B cell (primary cell): Measurements from ENCODE around the gene MEGF8. TPM values are rescaled to one million over a fixed set of nuclear protein-coding genes. Genes with fewer than 3 reads are reported as not detected.

Experiments
- ATAC-seq: fragments of 200-7000 bp; cut with Tn5 transposase; one replicate; pipeline ENCODE4 v1.10.0; 2021; ENCODE audit warnings: low read depth, mild to moderate bottlenecking, moderate number of reproducible peaks, moderate library complexity
- CTCF ChIA-PET: fragments of 350-600 bp; sonication (Branson Sonifier 250); formaldehyde crosslinking; loops from one replicate; lab custom pipeline; 2021; ENCODE audit warnings: antibody characterized with exemption, inconsistent platforms; lab: Charles Lee
- POLR2A ChIA-PET: fragments of 350-600 bp; sonication (Branson Sonifier 250); formaldehyde crosslinking; loops from one replicate; lab custom pipeline; 2021; ENCODE audit warnings: antibody characterized with exemption; lab: Charles Lee
- DNase-seq: peaks from one replicate; pipeline ENCODE4 v3.0.0; 2013
- H2AFZ ChIP-seq: 2 replicates; pipeline ENCODE4 v1.6.1; 2012; ENCODE audit warnings: mild to moderate bottlenecking, low read depth, low read length; ENCODE audit not compliant: insufficient read depth, poor library complexity, severe bottlenecking
- H3K27ac ChIP-seq, 2 donors: 1 replicate in 1 of 2; 2 replicates in 1 of 2; pipeline ENCODE4 v1.5.1; 2012 to 2013; ENCODE audit warnings: low read length in 2 of 2, mild to moderate bottlenecking in 2 of 2, moderate library complexity in 1 of 2
- H3K27me3 ChIP-seq, 4 experiments: fragments of 200-600 bp in 1 of 4; sonication (generic) in 1 of 4; replicated peaks in 1 of 4; 1 replicate in 2 of 4; 2 replicates in 2 of 4; pipeline versions ENCODE4 v1.6.1 to v1.7.0; 2013 to 2016; ENCODE audit warnings: low read length in 3 of 4, mild to moderate bottlenecking in 2 of 4, mixed read lengths in 1 of 4, moderate library complexity in 1 of 4; ENCODE audit not compliant: insufficient read depth in 4 of 4, control insufficient read depth in 3 of 4; ENCODE audit errors: control extremely low read depth in 1 of 4
- H3K36me3 ChIP-seq, 2 experiments: replicated peaks in 1 of 2; 1 replicate in 1 of 2; 2 replicates in 1 of 2; pipeline versions ENCODE4 v1.6.1 to v1.7.1; 2013; ENCODE audit warnings: low read length in 1 of 2; ENCODE audit not compliant: insufficient read depth in 2 of 2, control insufficient read depth in 1 of 2; ENCODE audit errors: control extremely low read depth in 1 of 2, extremely low read depth in 1 of 2
- H3K4me1 ChIP-seq, 2 donors: fragments of 200-600 bp in 1 of 2; sonication (generic) in 1 of 2; 1 replicate in 1 of 2; 2 replicates in 1 of 2; pipeline versions ENCODE4 v1.5.1 to v1.6.1; 2013 to 2017; ENCODE audit warnings: low read length in 2 of 2; ENCODE audit not compliant: control insufficient read depth in 2 of 2, insufficient read depth in 2 of 2
- H3K4me2 ChIP-seq: replicated peaks from 2 replicates; pipeline ENCODE3; 2012; ENCODE audit warnings: mild to moderate bottlenecking, low read depth, low read length; ENCODE audit not compliant: poor library complexity, severe bottlenecking
- H3K4me3 ChIP-seq, 5 experiments: fragments of 200-600 bp in 1 of 5; sonication (generic) in 1 of 5; 1 replicate in 3 of 5; 2 replicates in 2 of 5; pipeline versions ENCODE4 v1.5.1 to v1.7.0; 2011 to 2016; ENCODE audit warnings: low read length in 4 of 5, mild to moderate bottlenecking in 4 of 5, low read depth in 2 of 5, control low read depth in 1 of 5, moderate library complexity in 1 of 5; ENCODE audit not compliant: insufficient read depth in 1 of 5; ENCODE audit errors: control extremely low read depth in 1 of 5, extremely low read depth in 1 of 5
- H3K79me2 ChIP-seq: fragments of 200-600 bp; sonication (generic); one replicate; pipeline ENCODE4 v1.6.0; 2016; ENCODE audit warnings: low read length; ENCODE audit not compliant: control insufficient read depth, insufficient read depth
- H3K9ac ChIP-seq: fragments of 200-600 bp; sonication (generic); 2 replicates; pipeline ENCODE4 v1.6.1; 2017; ENCODE audit warnings: mild to moderate bottlenecking, low read length, moderate library complexity
- H3K9me3 ChIP-seq, 3 donors: one replicate each; pipeline versions ENCODE4 v1.6.1 to v1.7.1; 2013; ENCODE audit warnings: low read length in 2 of 3; ENCODE audit not compliant: control insufficient read depth in 2 of 3, insufficient read depth in 1 of 3; ENCODE audit errors: control extremely low read depth in 1 of 3
- H4K20me1 ChIP-seq: 2 replicates; pipeline ENCODE4 v1.6.0; 2012; ENCODE audit warnings: mild to moderate bottlenecking, low read length; ENCODE audit not compliant: insufficient read depth, control insufficient read depth, poor library complexity, severe bottlenecking
- H3K27ac Mint-ChIP-seq: one replicate; pipeline ENCODE4 v1.8.0; 2021; ENCODE audit warnings: mixed read lengths
- H3K27me3 Mint-ChIP-seq: one replicate; pipeline ENCODE4 v1.8.0; 2021; ENCODE audit warnings: mixed read lengths
- H3K4me1 Mint-ChIP-seq: one replicate; pipeline ENCODE4 v1.8.0; 2021; ENCODE audit warnings: mixed read lengths
- H3K4me3 Mint-ChIP-seq: one replicate; pipeline ENCODE4 v1.8.0; 2021; ENCODE audit warnings: mixed read lengths
- H3K9me3 Mint-ChIP-seq: one replicate; pipeline ENCODE4 v1.8.0; 2022; ENCODE audit warnings: mixed read lengths; ENCODE audit not compliant: insufficient read depth
- EZH2 ChIP-seq: IDR thresholded peaks from 2 replicates; pipeline ENCODE4 v1.6.1; 2012; ENCODE audit warnings: borderline replicate concordance, low read depth, mild to moderate bottlenecking, moderate library complexity, low read length; ENCODE audit not compliant: insufficient read depth, poor library complexity, severe bottlenecking
- WGBS: methylation state at CpG from one replicate; pipeline ENCODE4 v1.1.5; 2013; ENCODE audit warnings: missing lambda C conversion rate; ENCODE audit not compliant: insufficient coverage; 5-methylcytosine and 5-hydroxymethylcytosine counted together
- intact Hi-C: fragments of 100-400 bp; cut with micrococcal nuclease; formaldehyde crosslinking; loops from one replicate; pipeline ENCODE4 v1.10.0; 2022
- polyA plus RNA-seq: library from polyadenylated mRNA; depleted of rRNA; stranded (reverse); fragments of >200 nt; gene quantifications from 2 replicates; pipeline ENCODE4 v1.2.3, GENCODE V29; 2012
- total RNA-seq, 2 donors: library from RNA; stranded (reverse); fragments of 120-200 nt in 1 of 2; gene quantifications; 1 replicate in 1 of 2; 2 replicates in 1 of 2; pipeline versions ENCODE4 v1.2.3 to v1.2.4, GENCODE V29; 2013 to 2022
- TF ChIP-seq, protein P1 (sequence below): fragments of 200-600 bp; IDR thresholded peaks from one replicate; pipeline ENCODE4 v1.8.0; 2022; ENCODE audit warnings: antibody characterized with exemption, mild to moderate bottlenecking

Gene MEGF8
- total and polyA plus RNA-seq, 2 donors (not counting 1 experiment from before 2014, with no cell fraction given), result 8.2 to 26.5 TPM

DNA sequence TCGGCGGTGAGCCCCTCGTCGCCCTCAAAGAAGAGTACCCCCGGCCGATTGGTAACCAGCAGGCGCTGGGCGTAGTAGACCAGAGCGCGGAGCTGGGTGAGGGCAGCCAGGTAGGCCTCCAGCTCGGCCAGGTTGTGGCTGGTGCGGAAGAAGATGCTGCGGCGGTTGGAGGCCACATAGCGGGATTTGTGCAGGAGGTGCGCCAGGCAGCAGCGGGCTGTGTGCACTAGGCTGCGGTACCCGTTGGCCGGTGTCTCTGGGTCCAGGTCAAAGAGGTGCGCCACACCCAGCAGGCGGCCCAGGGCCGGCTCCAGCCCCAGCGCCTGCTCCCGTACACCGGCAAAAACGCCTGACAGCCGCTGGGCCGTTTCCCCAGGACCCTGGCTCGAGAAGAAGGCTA is 84.9 kb downstream of the MEGF8 start:
- Histone ChIP-seq H3K36me3 (peaks cover 0 to 43% of the 10 kb centered on the region in 2 experiments), H3K9ac (no peak overlapping the region), H2AFZ (no peak overlapping the region), H3K4me1 (no peaks in the 10 kb centered on the region), H3K27me3 (no peaks in the 10 kb centered on the region), H3K4me3 (no peak overlapping the region), H3K79me2 (peaks cover 51% of the 10 kb centered on the region), H3K27ac (no peak overlapping the region), H3K4me2 (no peak overlapping the region), H3K9me3 (no peaks in the 10 kb centered on the region), H4K20me1 (peaks cover 58% of the 10 kb centered on the region)
- H3K27ac Mint-ChIP-seq, result no peak overlapping the region
- H3K27me3 Mint-ChIP-seq, result no peaks in the 10 kb centered on the region
- H3K4me1 Mint-ChIP-seq, result peaks cover 3% of the 10 kb centered on the region
- ATAC-seq, result no peak
- H3K9me3 Mint-ChIP-seq, result no peaks in the 10 kb centered on the region
- TF ChIP-seq, protein P1, sequence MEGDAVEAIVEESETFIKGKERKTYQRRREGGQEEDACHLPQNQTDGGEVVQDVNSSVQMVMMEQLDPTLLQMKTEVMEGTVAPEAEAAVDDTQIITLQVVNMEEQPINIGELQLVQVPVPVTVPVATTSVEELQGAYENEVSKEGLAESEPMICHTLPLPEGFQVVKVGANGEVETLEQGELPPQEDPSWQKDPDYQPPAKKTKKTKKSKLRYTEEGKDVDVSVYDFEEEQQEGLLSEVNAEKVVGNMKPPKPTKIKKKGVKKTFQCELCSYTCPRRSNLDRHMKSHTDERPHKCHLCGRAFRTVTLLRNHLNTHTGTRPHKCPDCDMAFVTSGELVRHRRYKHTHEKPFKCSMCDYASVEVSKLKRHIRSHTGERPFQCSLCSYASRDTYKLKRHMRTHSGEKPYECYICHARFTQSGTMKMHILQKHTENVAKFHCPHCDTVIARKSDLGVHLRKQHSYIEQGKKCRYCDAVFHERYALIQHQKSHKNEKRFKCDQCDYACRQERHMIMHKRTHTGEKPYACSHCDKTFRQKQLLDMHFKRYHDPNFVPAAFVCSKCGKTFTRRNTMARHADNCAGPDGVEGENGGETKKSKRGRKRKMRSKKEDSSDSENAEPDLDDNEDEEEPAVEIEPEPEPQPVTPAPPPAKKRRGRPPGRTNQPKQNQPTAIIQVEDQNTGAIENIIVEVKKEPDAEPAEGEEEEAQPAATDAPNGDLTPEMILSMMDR, result no peak
- no peak for TF ChIP-seq EZH2
- WGBS, result 97% methylated on average over 30 of the region's 30 CpGs
- POLR2A ChIA-PET, result interaction anchor here (0.5 kb wide), 1 partner anchor 108 kb away, joined by 3 read pairs; the partner anchor contains the start of gene PAFAH1B3
- CTCF ChIA-PET, result no interaction called here
- no peak overlapping the region for H3K4me3 Mint-ChIP-seq
- intact Hi-C loops, result no loop called here
- no peak for DNase-seq

DNA sequence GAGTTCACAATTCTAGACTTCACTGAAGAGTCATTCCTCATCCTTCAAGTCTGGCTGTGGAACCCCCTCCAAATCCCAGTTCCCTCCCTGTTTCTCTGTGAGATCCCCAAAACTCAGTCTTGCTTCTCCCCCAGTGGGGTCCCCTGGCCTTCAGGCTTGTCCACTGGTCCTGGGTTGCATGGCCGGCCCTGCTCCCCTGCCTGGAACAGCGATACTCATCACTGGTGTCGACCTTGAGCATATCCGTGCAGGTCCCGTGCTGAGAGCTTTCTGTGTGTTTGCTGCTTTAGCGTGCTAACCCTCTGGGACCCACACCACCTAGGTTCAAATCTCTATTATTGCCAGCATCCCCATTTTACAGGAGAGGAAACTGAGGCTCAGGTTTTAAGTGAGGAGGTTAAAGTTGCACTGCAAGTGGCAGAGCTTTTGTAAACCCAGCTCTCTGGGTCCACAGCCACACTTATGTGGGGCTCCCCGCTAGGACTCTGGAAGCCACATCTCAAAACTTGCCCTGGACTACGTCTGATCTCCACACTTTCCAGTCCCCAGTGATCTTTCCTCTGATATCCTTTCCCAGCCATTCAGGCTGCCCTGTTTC is 86.2 kb downstream of the MEGF8 start:
- Histone ChIP-seq H3K9ac (no peak overlapping the region), H3K9me3 (no peaks in the 10 kb centered on the region), H3K4me2 (no peak overlapping the region), H3K79me2 (peaks cover 41% of the 10 kb centered on the region), H4K20me1 (peaks cover 58% of the 10 kb centered on the region), H3K27ac (no peak overlapping the region), H3K36me3 (peaks cover 0 to 31% of the 10 kb centered on the region in 2 experiments), H2AFZ (no peak overlapping the region), H3K27me3 (no peaks in the 10 kb centered on the region), H3K4me3 (no peak overlapping the region), H3K4me1 (no peaks in the 10 kb centered on the region)
- Mint-ChIP-seq H3K27me3 (no peaks in the 10 kb centered on the region), H3K4me3 (no peak overlapping the region), H3K27ac (peak overlapping the region; percentile 41), H3K9me3 (no peaks in the 10 kb centered on the region), H3K4me1 (peaks cover 3% of the 10 kb centered on the region)
- ChIA-PET CTCF (interaction anchor here (0.6 to 2.6 kb wide), 6 partner anchors 10 to 46 kb away, joined by 3 to 11 read pairs (median 4); no protein-coding TSS in a partner anchor), POLR2A (no interaction called here)
- no peak for ATAC-seq
- 94% methylated on average over 7 of the region's 8 CpGs for WGBS
- no peak for DNase-seq
- intact Hi-C loops, result no loop called here
- TF ChIP-seq, protein P1, result no peak
- no peak for TF ChIP-seq EZH2
